Measurements from ENCODE around the gene CIDEC.

The CIDEC gene

DNA sequence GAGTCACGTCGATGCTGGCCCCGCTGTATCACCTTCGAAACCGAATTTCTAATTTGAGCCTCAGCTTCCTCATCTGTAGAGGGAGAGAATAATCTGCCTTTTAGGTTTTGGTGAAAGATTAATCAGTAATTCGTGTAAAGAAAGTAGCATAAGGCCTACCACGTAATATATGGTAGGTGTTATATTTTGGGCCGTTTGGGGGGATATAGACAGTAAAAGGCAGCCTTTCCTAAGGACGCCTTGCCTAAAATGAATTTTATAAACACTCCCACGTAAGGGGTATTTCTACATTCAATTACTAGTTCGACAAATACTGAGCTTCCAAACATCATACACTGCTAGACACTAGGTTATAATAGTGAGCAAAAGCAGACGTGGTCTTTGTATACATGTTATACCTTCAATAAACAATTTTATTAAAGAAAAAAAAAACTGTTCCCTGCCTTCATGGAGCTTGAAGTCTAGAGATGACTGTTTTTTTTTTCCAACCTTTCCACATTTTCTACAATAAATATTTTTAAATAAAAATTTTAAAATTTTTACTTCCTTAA is 11.1 kb upstream of the CIDEC start:
- TF ChIP-seq, protein P1, sequence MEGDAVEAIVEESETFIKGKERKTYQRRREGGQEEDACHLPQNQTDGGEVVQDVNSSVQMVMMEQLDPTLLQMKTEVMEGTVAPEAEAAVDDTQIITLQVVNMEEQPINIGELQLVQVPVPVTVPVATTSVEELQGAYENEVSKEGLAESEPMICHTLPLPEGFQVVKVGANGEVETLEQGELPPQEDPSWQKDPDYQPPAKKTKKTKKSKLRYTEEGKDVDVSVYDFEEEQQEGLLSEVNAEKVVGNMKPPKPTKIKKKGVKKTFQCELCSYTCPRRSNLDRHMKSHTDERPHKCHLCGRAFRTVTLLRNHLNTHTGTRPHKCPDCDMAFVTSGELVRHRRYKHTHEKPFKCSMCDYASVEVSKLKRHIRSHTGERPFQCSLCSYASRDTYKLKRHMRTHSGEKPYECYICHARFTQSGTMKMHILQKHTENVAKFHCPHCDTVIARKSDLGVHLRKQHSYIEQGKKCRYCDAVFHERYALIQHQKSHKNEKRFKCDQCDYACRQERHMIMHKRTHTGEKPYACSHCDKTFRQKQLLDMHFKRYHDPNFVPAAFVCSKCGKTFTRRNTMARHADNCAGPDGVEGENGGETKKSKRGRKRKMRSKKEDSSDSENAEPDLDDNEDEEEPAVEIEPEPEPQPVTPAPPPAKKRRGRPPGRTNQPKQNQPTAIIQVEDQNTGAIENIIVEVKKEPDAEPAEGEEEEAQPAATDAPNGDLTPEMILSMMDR (conservative IDR thresholded peaks at IDR 0.05; ENCODE audit: low read depth, low read length): no peak
- H3K4me3 ChIP-seq (ENCODE audit: low read length): peak overlapping the region; percentile 90
- no peak for DNase-seq (ENCODE audit: low read depth)

DNA sequence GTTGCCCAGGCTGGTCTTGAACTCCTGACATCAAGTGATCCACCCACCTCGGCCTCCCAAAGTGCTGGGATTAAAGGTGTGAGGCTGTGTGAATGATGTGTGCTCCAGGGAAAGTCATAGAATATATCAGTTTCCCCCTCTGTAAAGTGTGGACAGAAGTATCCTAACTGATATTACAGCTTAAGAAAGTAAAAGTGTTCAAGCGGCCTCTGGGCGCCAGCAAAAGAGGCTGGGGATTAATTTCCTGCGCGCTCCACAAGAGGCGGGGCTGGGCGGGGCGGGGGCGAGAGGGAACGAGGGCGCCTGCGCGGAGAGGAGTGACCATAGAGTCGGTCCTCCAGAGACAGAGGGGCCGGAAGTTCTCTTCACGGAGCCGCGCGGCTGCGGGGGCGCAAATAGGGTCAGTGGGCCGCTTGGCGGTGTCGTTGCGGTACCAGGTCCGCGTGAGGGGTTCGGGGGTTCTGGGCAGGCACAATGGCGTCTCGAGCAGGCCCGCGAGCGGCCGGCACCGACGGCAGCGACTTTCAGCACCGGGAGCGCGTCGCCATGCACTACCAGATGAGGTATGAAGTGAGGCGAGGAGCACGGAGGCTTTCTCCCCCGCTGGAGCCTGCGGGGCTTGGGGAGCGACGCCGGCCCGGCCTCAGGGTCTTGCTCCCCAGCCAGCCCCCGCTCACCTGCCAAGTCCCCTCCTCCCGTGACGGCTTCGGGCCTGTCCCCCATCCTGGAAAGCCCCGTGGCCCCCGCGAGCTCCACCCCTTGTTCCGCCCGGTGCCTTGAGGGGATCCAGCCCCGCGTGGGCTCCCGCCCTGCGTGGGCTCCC is 10.4 kb upstream of the CIDEC start, which contains the start of gene JAGN1:
TSS of gene JAGN1 (plus strand) at position 362 of the 823 bp plus-strand sequence. CDS start at position 475, 113 bp downstream.
- peak; percentile 51 for DNase-seq (ENCODE audit: low read depth)
- TF ChIP-seq, protein P1 (conservative IDR thresholded peaks at IDR 0.05; ENCODE audit: low read depth, low read length): no peak
- peak within 1 kb of the TSS; percentile 90 for H3K4me3 ChIP-seq (ENCODE audit: low read length)

DNA sequence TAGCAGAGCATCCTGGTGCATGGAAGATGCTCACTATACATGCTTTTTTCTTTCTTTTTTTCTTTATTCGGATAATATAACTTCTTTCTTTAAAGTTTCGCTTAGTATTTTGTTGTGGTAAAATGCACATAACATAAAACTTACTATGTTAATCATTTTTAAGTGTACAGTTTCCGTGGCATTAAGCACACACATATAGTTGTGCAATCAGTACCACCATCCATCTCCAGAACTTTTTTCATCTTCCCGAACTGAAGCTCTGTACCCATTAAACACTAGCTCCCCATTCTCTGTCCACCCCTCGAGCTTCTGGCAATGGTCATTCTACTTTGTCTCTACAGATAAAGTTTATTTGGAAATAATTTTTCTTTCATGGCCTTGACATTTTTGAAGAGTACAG is 9.4 kb upstream of the CIDEC start:
- no peak overlapping the region for H3K4me3 ChIP-seq (ENCODE audit: low read length)
- no peak for DNase-seq (ENCODE audit: low read depth)
- TF ChIP-seq, protein P1 (conservative IDR thresholded peaks at IDR 0.05; ENCODE audit: low read depth, low read length): no peak

DNA sequence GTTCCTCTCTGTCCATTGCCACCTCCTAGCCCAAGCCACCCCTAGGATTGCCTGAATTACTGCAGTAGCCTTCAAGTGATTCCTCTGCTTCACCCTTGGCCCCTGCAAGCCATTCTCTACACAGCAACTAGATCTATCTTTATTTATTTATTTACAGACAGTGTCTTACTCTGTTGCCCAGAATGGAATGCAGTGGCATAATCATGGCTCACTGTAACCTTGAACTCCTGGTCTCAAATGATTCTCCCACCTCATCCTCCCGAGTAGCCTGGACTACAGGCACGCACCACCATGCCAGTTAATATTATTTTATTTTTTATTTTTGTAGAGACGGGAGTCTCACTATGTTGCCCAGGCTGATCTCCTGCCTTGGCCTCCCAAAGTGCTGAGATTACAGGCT is 8.5 kb upstream of the CIDEC start:
- TF ChIP-seq, protein P1 (conservative IDR thresholded peaks at IDR 0.05; ENCODE audit: low read depth, low read length): no peak
- H3K4me3 ChIP-seq (ENCODE audit: low read length): no peak overlapping the region
- no peak for DNase-seq (ENCODE audit: low read depth)

DNA sequence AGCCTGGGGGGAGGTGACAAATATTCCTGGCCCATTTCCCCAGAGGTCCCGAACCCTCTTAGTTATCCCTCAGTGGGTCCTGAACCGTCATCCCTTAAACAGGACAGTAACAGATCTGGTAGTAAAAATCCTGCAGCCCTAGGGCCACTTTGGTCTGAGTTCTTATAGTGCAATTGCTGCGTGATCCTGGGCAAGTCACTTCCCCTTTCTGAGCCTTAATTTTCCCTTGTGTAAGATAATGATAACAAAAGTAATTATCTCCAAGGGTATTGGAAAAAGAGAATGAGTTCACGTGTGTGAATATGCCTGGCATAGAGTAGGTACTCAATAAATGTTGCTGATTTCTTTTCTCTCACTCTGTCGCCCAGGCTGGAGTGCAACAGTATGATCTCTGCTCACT is 7.4 kb upstream of the CIDEC start:
- H3K4me3 ChIP-seq (ENCODE audit: low read length): no peak overlapping the region
- DNase-seq (ENCODE audit: low read depth): no peak
- TF ChIP-seq, protein P1 (conservative IDR thresholded peaks at IDR 0.05; ENCODE audit: low read depth, low read length): no peak

DNA sequence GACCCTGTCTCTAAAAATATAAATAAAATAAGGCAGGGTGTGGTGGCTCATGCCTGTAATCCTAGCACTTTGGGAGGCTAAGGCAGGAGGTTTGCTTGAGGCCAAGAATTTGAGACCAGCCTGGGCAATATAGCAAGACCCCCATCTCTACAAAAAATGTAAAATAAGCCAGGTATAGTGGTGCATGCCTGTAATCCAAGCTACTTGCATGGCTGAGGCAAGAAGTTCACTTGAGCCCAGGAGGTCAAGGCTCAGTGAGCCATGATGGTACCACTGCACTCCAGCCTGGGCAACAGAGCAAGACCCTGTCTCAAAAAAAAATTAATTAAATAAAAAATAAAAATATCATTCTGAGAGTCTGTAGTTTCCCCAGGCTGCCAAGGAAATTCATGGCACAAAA is 6.3 kb upstream of the CIDEC start:
- TF ChIP-seq, protein P1 (conservative IDR thresholded peaks at IDR 0.05; ENCODE audit: low read depth, low read length): no peak
- DNase-seq (ENCODE audit: low read depth): no peak
- H3K4me3 ChIP-seq (ENCODE audit: low read length): no peak overlapping the region

Measured in retinal pigment epithelial cell (primary cell).